ENCODE measurements around the gene PCDHGA10.
"Not testable (repeated sequence)": the region's sequence is repeated elsewhere in the genome, so short reads cannot be mapped to it uniquely, and the experiment has no call there.

Gene PCDHGA10

GRCh38 chr5:141412854-141413539 lies at the start of gene PCDHGA10:
Gene PCDHGA10, plus strand, starts transcription at chr5:141412987. Its CDS starts 189 bp downstream, at chr5:141413176.
- intact Hi-C loops (cut with DNase I) = no loop called here
- peak in 3 of 10 donors; percentile 6 to 75 (median 73) for DNase-seq

GRCh38 chr5:141363952-141364660 lies 48.7 kb upstream of the PCDHGA10 start, which contains the start of gene PCDHGA5:
Gene PCDHGA5, plus strand, starts transcription at chr5:141364162. Its CDS starts 169 bp downstream, at chr5:141364331.
- intact Hi-C loops (cut with DNase I) = no loop called here
- peak in 1 of 10 donors; percentile 55 for DNase-seq

- DNase-seq = peak in 1 of 10 donors; percentile 77
- intact Hi-C loops (cut with DNase I) = no loop called here
Observed at GRCh38 chr5:141366016-141366896, 46.5 kb upstream of the PCDHGA10 start.

GRCh38 chr5:141369994-141370848 lies 42.6 kb upstream of the PCDHGA10 start, which contains the start of gene PCDHGB3:
Gene PCDHGB3, plus strand, starts transcription at chr5:141370242. Its CDS starts 153 bp downstream, at chr5:141370395.
- no peak for DNase-seq
- intact Hi-C loops (cut with DNase I) = no loop called here

- intact Hi-C loops (cut with DNase I) = no loop called here
- no peak for DNase-seq
Observed at GRCh38 chr5:141371572-141372475, 41.0 kb upstream of the PCDHGA10 start.

- intact Hi-C loops (cut with DNase I) = no loop called here
Observed at GRCh38 chr5:141373673-141374317, 39.0 kb upstream of the PCDHGA10 start, which contains the start of gene PCDHGA6. Gene PCDHGA6, plus strand, starts transcription at chr5:141373891. Its CDS starts 193 bp downstream, at chr5:141374084.

GRCh38 chr5:141374627-141375026 lies 38.2 kb upstream of the PCDHGA10 start:
- intact Hi-C loops (cut with DNase I) = no loop called here
- DNase-seq = no peak

More at GRCh38 chr5:141373673-141374317, 39.0 kb upstream of the PCDHGA10 start, which contains the start of gene PCDHGA6:
- DNase-seq = no peak

DNA sequence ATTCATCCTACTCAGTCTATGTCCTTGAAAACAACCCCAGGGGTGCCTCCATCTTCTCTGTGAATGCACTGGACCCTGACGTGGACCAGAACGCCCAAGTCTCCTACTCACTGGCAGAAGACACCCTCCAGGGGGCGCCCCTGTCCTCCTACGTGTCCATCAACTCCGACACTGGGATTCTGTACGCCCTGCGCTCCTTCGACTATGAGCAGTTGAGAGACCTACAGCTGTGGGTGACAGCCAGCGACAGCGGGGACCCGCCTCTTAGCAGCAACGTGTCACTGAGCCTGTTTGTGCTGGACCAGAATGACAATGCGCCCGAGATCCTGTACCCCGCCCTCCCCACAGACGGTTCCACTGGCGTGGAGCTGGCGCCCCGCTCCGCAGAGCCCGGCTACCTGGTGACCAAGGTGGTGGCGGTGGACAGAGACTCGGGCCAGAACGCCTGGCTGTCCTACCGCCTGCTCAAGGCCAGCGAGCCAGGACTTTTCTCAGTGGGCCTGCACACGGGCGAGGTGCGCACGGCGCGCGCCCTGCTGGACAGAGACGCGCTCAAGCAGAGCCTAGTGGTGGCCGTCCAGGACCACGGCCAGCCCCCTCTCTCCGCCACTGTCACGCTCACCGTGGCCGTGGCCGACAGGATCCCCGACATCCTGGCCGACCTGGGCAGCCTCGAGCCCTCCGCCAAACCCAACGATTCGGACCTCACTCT lies 37.2 kb upstream of the PCDHGA10 start:
- intact Hi-C loops (cut with DNase I); DNase-seq: not testable (repeated sequence)

GRCh38 chr5:141382469-141383294 lies 30.1 kb upstream of the PCDHGA10 start, which contains the start of gene PCDHGA7:
Gene PCDHGA7, plus strand, starts transcription at chr5:141382742. Its CDS starts 158 bp downstream, at chr5:141382900.
- intact Hi-C loops (cut with DNase I) = no loop called here
- no peak for DNase-seq

DNA sequence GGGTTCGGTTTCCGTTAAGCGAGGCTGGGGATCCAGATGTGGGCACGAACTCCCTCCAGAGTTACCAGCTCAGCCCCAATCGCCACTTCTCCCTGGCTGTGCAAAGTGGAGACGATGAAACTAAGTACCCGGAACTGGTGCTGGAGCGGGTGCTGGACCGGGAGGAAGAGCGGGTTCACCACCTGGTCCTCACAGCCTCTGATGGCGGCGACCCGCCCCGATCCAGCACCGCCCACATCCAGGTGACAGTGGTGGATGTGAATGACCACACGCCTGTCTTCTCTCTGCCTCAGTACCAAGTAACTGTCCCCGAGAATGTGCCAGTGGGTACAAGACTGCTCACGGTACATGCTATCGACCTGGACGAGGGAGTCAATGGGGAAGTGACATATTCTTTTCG lies 29.4 kb upstream of the PCDHGA10 start:
- no peak for DNase-seq
- intact Hi-C loops (cut with DNase I) = no loop called here

DNA sequence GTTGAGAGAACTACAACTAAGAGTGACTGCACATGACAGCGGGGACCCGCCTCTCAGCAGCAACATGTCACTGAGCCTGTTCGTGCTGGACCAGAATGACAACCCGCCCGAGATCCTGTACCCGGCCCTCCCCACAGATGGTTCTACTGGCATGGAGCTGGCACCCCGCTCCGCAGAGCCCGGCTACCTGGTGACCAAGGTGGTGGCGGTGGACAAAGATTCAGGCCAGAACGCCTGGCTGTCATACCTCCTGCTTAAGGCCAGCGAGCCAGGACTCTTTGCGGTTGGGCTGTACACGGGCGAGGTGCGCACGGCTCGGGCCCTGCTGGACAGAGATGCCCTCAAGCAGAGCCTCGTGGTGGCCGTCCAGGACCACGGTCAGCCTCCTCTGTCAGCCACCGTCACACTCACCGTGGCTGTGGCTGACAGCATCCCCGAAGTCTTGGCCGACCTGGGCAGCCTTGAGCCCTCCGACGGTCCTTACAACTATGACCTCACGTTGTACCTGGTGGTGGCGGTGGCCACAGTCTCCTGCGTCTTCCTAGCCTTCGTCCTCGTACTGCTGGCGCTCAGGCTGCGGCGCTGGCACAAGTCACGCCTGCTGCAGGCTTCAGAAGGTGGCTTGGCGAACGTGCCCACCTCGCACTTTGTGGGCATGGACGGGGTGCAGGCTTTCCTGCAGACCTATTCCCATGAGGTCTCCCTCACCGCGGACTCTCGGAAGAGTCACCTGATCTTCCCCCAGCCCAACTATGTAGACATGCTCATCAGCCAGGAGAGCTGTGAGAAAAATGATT lies 28.1 kb upstream of the PCDHGA10 start:
- no peak for DNase-seq
- intact Hi-C loops (cut with DNase I) = no loop called here

- intact Hi-C loops (cut with DNase I) = not testable (repeated sequence)
- peak in 1 of 10 donors; percentile 63 for DNase-seq
Observed at GRCh38 chr5:141387557-141388311, 25.1 kb upstream of the PCDHGA10 start, which contains the start of gene PCDHGB4. Gene PCDHGB4, plus strand, starts transcription at chr5:141387698. Its CDS starts 187 bp downstream, at chr5:141387885.

GRCh38 chr5:141388661-141389060 lies 24.1 kb upstream of the PCDHGA10 start:
- intact Hi-C loops (cut with DNase I) = no loop called here
- DNase-seq = no peak

DNA sequence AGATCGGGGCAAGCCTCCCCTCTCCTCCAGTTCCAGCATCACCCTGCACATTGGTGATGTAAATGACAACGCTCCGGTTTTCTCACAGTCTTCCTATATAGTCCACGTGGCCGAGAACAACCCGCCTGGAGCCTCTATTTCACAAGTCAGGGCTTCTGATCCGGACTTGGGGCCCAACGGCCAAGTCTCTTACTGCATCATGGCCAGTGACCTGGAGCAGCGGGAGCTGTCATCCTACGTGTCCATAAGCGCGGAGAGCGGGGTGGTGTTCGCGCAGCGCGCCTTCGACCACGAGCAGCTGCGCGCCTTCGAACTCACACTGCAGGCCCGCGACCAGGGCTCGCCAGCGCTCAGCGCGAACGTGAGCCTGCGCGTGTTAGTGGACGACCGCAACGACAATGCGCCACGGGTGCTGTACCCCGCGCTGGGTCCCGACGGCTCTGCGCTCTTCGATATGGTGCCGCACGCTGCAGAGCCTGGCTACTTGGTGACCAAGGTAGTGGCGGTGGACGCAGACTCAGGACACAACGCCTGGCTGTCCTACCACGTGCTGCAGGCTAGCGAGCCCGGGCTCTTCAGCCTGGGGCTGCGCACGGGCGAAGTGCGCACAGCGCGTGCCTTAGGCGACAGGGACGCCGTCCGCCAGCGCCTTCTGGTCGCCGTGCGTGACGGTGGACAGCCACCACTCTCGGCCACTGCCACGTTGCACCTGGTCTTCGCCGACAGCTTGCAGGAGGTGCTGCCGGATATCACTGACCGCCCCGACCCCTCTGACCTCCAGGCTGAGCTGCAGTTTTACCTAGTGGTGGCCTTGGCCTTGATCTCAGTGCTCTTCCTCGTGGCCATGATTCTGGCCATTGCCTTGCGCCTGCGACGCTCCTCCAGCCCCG lies 23.4 kb upstream of the PCDHGA10 start:
- intact Hi-C loops (cut with DNase I) = no loop called here
- DNase-seq = peak in 1 of 10 donors; percentile 80

Measured in posterior cingulate gyrus (tissue), 11 donors.